H9 (cell line): ENCODE measurements around the gene SCFD2. TPM values are rescaled to one million over a fixed set of nuclear protein-coding genes. Genes with fewer than 3 reads are reported as not detected.

Source experiments
- DNase-seq: peaks from one replicate; pipeline ENCODE4 v3.0.0-alpha.2; 2017
- H2AFZ ChIP-seq: one replicate; pipeline ENCODE4 v1.6.1; 2013; ENCODE audit warnings: mild to moderate bottlenecking, low read length, control low read depth, moderate library complexity
- H2AK5ac ChIP-seq: 2 replicates; pipeline ENCODE4 v1.6.1; 2013; ENCODE audit warnings: low read length, control low read depth, mixed read lengths; ENCODE audit not compliant: insufficient read length
- H2BK120ac ChIP-seq: one replicate; pipeline ENCODE4 v1.6.1; 2013; ENCODE audit warnings: low read depth, mild to moderate bottlenecking, low read length, control low read depth, inconsistent platforms; ENCODE audit not compliant: poor library complexity, severe bottlenecking
- H2BK12ac ChIP-seq: 2 replicates; pipeline ENCODE4 v1.6.1; 2013; ENCODE audit warnings: low read length, control low read depth, mixed read lengths, low read depth; ENCODE audit not compliant: insufficient read length
- H2BK15ac ChIP-seq: 2 replicates; pipeline ENCODE4 v1.6.1; 2013; ENCODE audit warnings: low read depth, low read length, control low read depth
- H2BK20ac ChIP-seq: one replicate; pipeline ENCODE4 v1.6.1; 2013; ENCODE audit warnings: low read depth, mild to moderate bottlenecking, low read length, control low read depth, inconsistent platforms; ENCODE audit not compliant: poor library complexity, severe bottlenecking
- H2BK5ac ChIP-seq: 2 replicates; pipeline ENCODE4 v1.6.1; 2013; ENCODE audit warnings: low read length, control low read depth, mixed read lengths; ENCODE audit not compliant: insufficient read length
- H3K14ac ChIP-seq: 2 replicates; pipeline ENCODE4 v1.6.1; 2013; ENCODE audit warnings: low read length, control low read depth; ENCODE audit not compliant: insufficient read depth
- H3K18ac ChIP-seq: 2 replicates; pipeline ENCODE4 v1.6.1; 2013; ENCODE audit warnings: low read depth, mild to moderate bottlenecking, mixed read lengths, low read length, control low read depth; ENCODE audit not compliant: insufficient read length
- H3K23ac ChIP-seq: 2 replicates; pipeline ENCODE4 v1.6.1; 2013; ENCODE audit warnings: low read length, control low read depth, mixed read lengths, low read depth; ENCODE audit not compliant: insufficient read length
- H3K23me2 ChIP-seq: 2 replicates; pipeline ENCODE4 v1.6.1; 2013; ENCODE audit warnings: low read depth, mild to moderate bottlenecking, mixed read lengths, low read length, control low read depth; ENCODE audit not compliant: insufficient read length, poor library complexity, severe bottlenecking
- H3K27ac ChIP-seq: 2 replicates; pipeline ENCODE4 v1.5.1; 2013; ENCODE audit warnings: low read length, control low read depth, mixed read lengths, low read depth; ENCODE audit not compliant: insufficient read length
- H3K27me3 ChIP-seq: 2 replicates; pipeline ENCODE4 v1.6.1; 2013; ENCODE audit warnings: low read length, control low read depth, inconsistent platforms; ENCODE audit not compliant: insufficient read depth
- H3K4ac ChIP-seq: 2 replicates; pipeline ENCODE4 v1.6.1; 2013; ENCODE audit warnings: low read depth, mild to moderate bottlenecking, control low read depth, inconsistent platforms, low read length, moderate library complexity
- H3K4me1 ChIP-seq: 2 replicates; pipeline ENCODE4 v1.6.1; 2013; ENCODE audit warnings: low read length, control low read depth, inconsistent platforms; ENCODE audit not compliant: insufficient read depth
- H3K4me2 ChIP-seq: 2 replicates; pipeline ENCODE4 v1.6.1; 2013; ENCODE audit warnings: low read length, control low read depth, mixed read lengths; ENCODE audit not compliant: insufficient read length, insufficient read depth
- H3K56ac ChIP-seq: 2 replicates; pipeline ENCODE4 v1.6.1; 2013; ENCODE audit warnings: low read depth, mild to moderate bottlenecking, mixed read lengths, low read length, control low read depth; ENCODE audit not compliant: insufficient read length
- H3K79me1 ChIP-seq: 2 replicates; pipeline ENCODE4 v1.6.1; 2013; ENCODE audit warnings: low read depth, mild to moderate bottlenecking, moderate library complexity, low read length, control low read depth, inconsistent platforms; ENCODE audit not compliant: insufficient read depth, poor library complexity, severe bottlenecking
- H3K79me2 ChIP-seq: 2 replicates; pipeline ENCODE4 v1.6.1; 2013; ENCODE audit warnings: low read length, control low read depth, inconsistent platforms; ENCODE audit not compliant: insufficient read depth
- H3K9ac ChIP-seq: 2 replicates; pipeline ENCODE4 v1.6.1; 2013; ENCODE audit warnings: low read length, control low read depth, mixed read lengths; ENCODE audit not compliant: insufficient read length; ENCODE audit errors: extremely low read depth
- H3K9me3 ChIP-seq: one replicate; pipeline ENCODE4 v1.6.1; 2013; ENCODE audit warnings: low read depth, low read length, inconsistent platforms; ENCODE audit not compliant: control insufficient read depth
- H3T11ph ChIP-seq: one replicate; pipeline ENCODE4 v1.6.1; 2013; ENCODE audit warnings: mild to moderate bottlenecking, low read length, control low read depth, inconsistent platforms
- H4K20me1 ChIP-seq: one replicate; pipeline ENCODE4 v1.6.1; 2013; ENCODE audit not compliant: control insufficient read depth, insufficient read length, insufficient read depth
- H4K5ac ChIP-seq: 2 replicates; pipeline ENCODE4 v1.6.1; 2013; ENCODE audit warnings: low read depth, mild to moderate bottlenecking, mixed read lengths, low read length, control low read depth; ENCODE audit not compliant: insufficient read length
- H4K8ac ChIP-seq: replicated peaks from 2 replicates; pipeline ENCODE4 v1.6.1; 2013; ENCODE audit warnings: low read length, control low read depth, mixed read lengths, low read depth; ENCODE audit not compliant: insufficient read length
- H4K91ac ChIP-seq: 2 replicates; pipeline ENCODE4 v1.6.1; 2013; ENCODE audit warnings: low read depth, mild to moderate bottlenecking, moderate library complexity, mixed read lengths, low read length, control low read depth; ENCODE audit not compliant: insufficient read length
- H3K27ac Mint-ChIP-seq, 3 experiments: 2 replicates in 2 of 3; 3 replicates in 1 of 3; pipeline ENCODE4 v1.8.0; 2020 to 2021; ENCODE audit warnings: mixed read lengths in 3 of 3, mild to moderate bottlenecking in 1 of 3, moderate library complexity in 1 of 3
- H3K27me3 Mint-ChIP-seq: 2 replicates; pipeline ENCODE4 v1.8.0; 2021; ENCODE audit warnings: low read depth, mild to moderate bottlenecking, moderate library complexity, mixed read lengths
- H3K36me3 Mint-ChIP-seq, 3 experiments: 2 replicates in 2 of 3; 3 replicates in 1 of 3; pipeline ENCODE4 v1.8.0; 2020 to 2021; ENCODE audit warnings: low read depth in 3 of 3, mixed read lengths in 3 of 3; ENCODE audit not compliant: insufficient read depth in 1 of 3
- H3K4me1 Mint-ChIP-seq, 2 experiments: 2 replicates each; pipeline ENCODE4 v1.8.0; 2020; ENCODE audit warnings: mixed read lengths in 2 of 2
- H3K4me3 Mint-ChIP-seq, 2 experiments: 2 replicates in 1 of 2; 3 replicates in 1 of 2; pipeline ENCODE4 v1.8.0; 2020 to 2021; ENCODE audit warnings: mild to moderate bottlenecking in 2 of 2, mixed read lengths in 2 of 2, moderate library complexity in 1 of 2
- H3K9me3 Mint-ChIP-seq, 2 experiments: 2 replicates in 1 of 2; 3 replicates in 1 of 2; pipeline ENCODE4 v1.8.0; 2020; ENCODE audit warnings: mild to moderate bottlenecking in 2 of 2, mixed read lengths in 2 of 2, moderate library complexity in 1 of 2
- WGBS: extraction: QIAGEN DNeasy Blood & Tissue Kit; methylation state at CpG from one replicate; pipeline ENCODE4 v1.1.7; 2013; ENCODE audit warnings: missing lambda C conversion rate, low lambda C conversion rate, mixed read lengths; ENCODE audit not compliant: insufficient read length; ENCODE audit errors: extremely low coverage; 5-methylcytosine and 5-hydroxymethylcytosine counted together
- total RNA-seq: library from RNA; stranded (reverse); gene quantifications from 2 replicates; pipeline ENCODE4 v1.2.1, GENCODE V29; 2021
- TF ChIP-seq, protein P1 (sequence below): fragments of 200-600 bp; sonication (generic); conservative IDR thresholded peaks from 3 replicates; pipeline ENCODE4 v1.8.0; 2021; ENCODE audit warnings: antibody characterized with exemption, mild to moderate bottlenecking

SCFD2 gene
- total RNA-seq, 1 experiment from 2014 or later, result 10.1 TPM

DNA sequence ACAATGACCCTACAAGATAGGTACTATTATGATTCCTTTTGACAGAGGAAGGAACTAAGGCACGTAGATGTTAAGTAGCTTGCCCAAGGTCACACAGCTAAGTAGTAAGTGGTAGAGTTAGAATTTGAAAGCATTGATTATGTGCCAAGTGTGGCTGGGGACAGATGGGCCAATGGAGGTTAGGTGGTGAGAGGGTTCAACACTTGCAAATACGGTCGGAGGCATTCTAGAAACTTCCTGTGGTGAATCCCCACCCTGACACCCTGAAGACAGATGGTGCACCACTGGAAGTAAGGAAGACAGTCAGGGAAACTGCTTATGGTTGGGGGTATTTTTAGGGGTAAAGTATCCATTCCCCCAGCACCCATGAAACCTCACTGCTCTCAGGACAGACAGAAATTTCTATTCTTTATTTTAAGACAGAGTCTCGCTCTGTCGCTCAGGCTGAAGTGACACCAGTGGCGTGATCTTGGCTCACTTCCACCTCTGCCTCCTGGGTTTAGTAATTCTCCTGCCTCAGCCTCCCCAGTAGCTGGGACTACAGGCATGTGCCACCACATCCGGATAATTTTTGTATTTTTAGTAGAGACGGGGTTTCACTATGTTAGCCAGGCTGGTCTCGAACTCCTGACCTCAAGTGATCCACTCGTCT lies 361.2 kb downstream of the SCFD2 start:
- Mint-ChIP-seq H3K4me1 (peaks cover 2% of the 10 kb centered on the region in 2 experiments; a peak in 1 of 4 replicates), H3K9me3 (peaks cover 2 to 5% of the 10 kb centered on the region in 2 experiments; a peak in 2 of 5 replicates), H3K27me3 (no peaks in the 10 kb centered on the region), H3K27ac (no peak overlapping the region; a peak in 1 of 7 replicates), H3K4me3 (no peak overlapping the region), H3K36me3 (peaks cover 0 to 1% (median 0%) of the 10 kb centered on the region in 3 experiments; a peak in 1 of 7 replicates)
- TF ChIP-seq, protein P1, sequence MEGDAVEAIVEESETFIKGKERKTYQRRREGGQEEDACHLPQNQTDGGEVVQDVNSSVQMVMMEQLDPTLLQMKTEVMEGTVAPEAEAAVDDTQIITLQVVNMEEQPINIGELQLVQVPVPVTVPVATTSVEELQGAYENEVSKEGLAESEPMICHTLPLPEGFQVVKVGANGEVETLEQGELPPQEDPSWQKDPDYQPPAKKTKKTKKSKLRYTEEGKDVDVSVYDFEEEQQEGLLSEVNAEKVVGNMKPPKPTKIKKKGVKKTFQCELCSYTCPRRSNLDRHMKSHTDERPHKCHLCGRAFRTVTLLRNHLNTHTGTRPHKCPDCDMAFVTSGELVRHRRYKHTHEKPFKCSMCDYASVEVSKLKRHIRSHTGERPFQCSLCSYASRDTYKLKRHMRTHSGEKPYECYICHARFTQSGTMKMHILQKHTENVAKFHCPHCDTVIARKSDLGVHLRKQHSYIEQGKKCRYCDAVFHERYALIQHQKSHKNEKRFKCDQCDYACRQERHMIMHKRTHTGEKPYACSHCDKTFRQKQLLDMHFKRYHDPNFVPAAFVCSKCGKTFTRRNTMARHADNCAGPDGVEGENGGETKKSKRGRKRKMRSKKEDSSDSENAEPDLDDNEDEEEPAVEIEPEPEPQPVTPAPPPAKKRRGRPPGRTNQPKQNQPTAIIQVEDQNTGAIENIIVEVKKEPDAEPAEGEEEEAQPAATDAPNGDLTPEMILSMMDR, result no peak
- Histone ChIP-seq H4K5ac (no peak overlapping the region), H2BK120ac (no peak overlapping the region), H2BK12ac (no peak overlapping the region), H3K14ac (no peak overlapping the region), H3K9me3 (no peaks in the 10 kb centered on the region), H3T11ph (no peak overlapping the region), H3K18ac (no peak overlapping the region), H3K23me2 (no peaks in the 10 kb centered on the region), H2BK20ac (no peak overlapping the region), H3K79me2 (no peaks in the 10 kb centered on the region), H3K27ac (no peak overlapping the region), H4K8ac (no peak overlapping the region), H2AFZ (no peak overlapping the region), H3K9ac (no peak overlapping the region), H3K79me1 (no peaks in the 10 kb centered on the region), H3K4ac (no peak overlapping the region), H2BK5ac (no peak overlapping the region), H3K56ac (no peak overlapping the region), H2BK15ac (no peak overlapping the region), H4K91ac (no peak overlapping the region), H2AK5ac (no peak overlapping the region), H3K27me3 (no peaks in the 10 kb centered on the region), H3K4me1 (no peaks in the 10 kb centered on the region), H4K20me1 (no peaks in the 10 kb centered on the region), H3K23ac (no peak overlapping the region), H3K4me2 (no peak overlapping the region)
- no peak for DNase-seq
- WGBS, result no CpG with 5 or more reads among the region's 10 CpGs
